ENCODE results near the gene PHLDA2.
A peak's percentile ranks its signal among the peaks of the same experiment; 100 is the strongest.

Gene PHLDA2

GRCh38 chr11:2929950-2930703 lies 907 bp upstream of the PHLDA2 start:
- DNase-seq (ENCODE audit: low read depth): no peak

- peak; percentile 57 for DNase-seq (ENCODE audit: low read depth)
Observed at GRCh38 chr11:2929531-2929949, 320 bp upstream of the PHLDA2 start.

- DNase-seq (ENCODE audit: low read depth): no peak
Observed at GRCh38 chr11:2927851-2928604, 1.2 kb downstream of the PHLDA2 start.

- no peak for DNase-seq (ENCODE audit: low read depth)
Observed at GRCh38 chr11:2927121-2927800, 2.0 kb downstream of the PHLDA2 start.

GRCh38 chr11:2926611-2927051 lies 2.6 kb downstream of the PHLDA2 start:
- no peak for DNase-seq (ENCODE audit: low read depth)

GRCh38 chr11:2924821-2925675 lies 4.2 kb downstream of the PHLDA2 start:
- no peak for DNase-seq (ENCODE audit: low read depth)

GRCh38 chr11:2924381-2924780 lies 4.8 kb downstream of the PHLDA2 start:
- DNase-seq (ENCODE audit: low read depth): no peak

- DNase-seq (ENCODE audit: low read depth): no peak
Observed at GRCh38 chr11:2923446-2924375, 5.5 kb downstream of the PHLDA2 start.

- DNase-seq (ENCODE audit: low read depth): no peak
Observed at GRCh38 chr11:2922655-2923054, 6.6 kb downstream of the PHLDA2 start.

GRCh38 chr11:2921742-2922493 lies 7.3 kb downstream of the PHLDA2 start:
- DNase-seq (ENCODE audit: low read depth): no peak

- no peak for DNase-seq (ENCODE audit: low read depth)
Observed at GRCh38 chr11:2921261-2921660, 8.0 kb downstream of the PHLDA2 start.

GRCh38 chr11:2920343-2920742 lies 8.9 kb downstream of the PHLDA2 start:
- DNase-seq (ENCODE audit: low read depth): no peak

GRCh38 chr11:2919837-2920236 lies 9.4 kb downstream of the PHLDA2 start:
- DNase-seq (ENCODE audit: low read depth): no peak

GRCh38 chr11:2919188-2919587 lies 10.0 kb downstream of the PHLDA2 start:
- no peak for DNase-seq (ENCODE audit: low read depth)

- DNase-seq (ENCODE audit: low read depth): no peak
Observed at GRCh38 chr11:2917842-2918490, 11.3 kb downstream of the PHLDA2 start.

GRCh38 chr11:2916892-2917645 lies 12.2 kb downstream of the PHLDA2 start:
- no peak for DNase-seq (ENCODE audit: low read depth)

- DNase-seq (ENCODE audit: low read depth): no peak
Observed at GRCh38 chr11:2916114-2916891, 12.9 kb downstream of the PHLDA2 start.

GRCh38 chr11:2915473-2915872 lies 13.7 kb downstream of the PHLDA2 start:
- DNase-seq (ENCODE audit: low read depth): no peak

All from activated T-cell treated with anti-CD3 and anti-CD28 coated beads for 48 hours (primary cell).